ENCODE data around the gene TMEM234.
A peak's percentile ranks its signal among the peaks of the same experiment; 100 is the strongest.

The TMEM234 gene

GRCh38 chr1:32221581-32221979 is 573 bp downstream of the TMEM234 start:
- Histone ChIP-seq H3K4me3 (ENCODE audit: insufficient read depth, low read length, poor library complexity, severe bottlenecking) (peak overlapping the region; percentile 99), H3K4me2 (ENCODE audit: low read depth, low read length, poor library complexity, severe bottlenecking) (peak overlapping the region; percentile 98), H3K79me2 (ENCODE audit: insufficient read depth, low read length) (peaks cover 22% of the 10 kb centered on the region), H2AFZ (ENCODE audit: low read depth, low read length, severe bottlenecking) (peak overlapping the region; percentile 91), H4K20me1 (ENCODE audit: low read depth, low read length) (no peaks in the 10 kb centered on the region), H3K27me3 (ENCODE audit: low read length) (no peaks in the 10 kb centered on the region), H3K36me3 (ENCODE audit: low read length) (no peaks in the 10 kb centered on the region), H3F3A (ENCODE audit: insufficient read depth) (no peaks in the 10 kb centered on the region), H3K9ac (ENCODE audit: low read length) (peak overlapping the region; percentile 94), H3K27ac (ENCODE audit: low read depth, low read length) (no peak overlapping the region), H3K9me3 (ENCODE audit: insufficient read depth, low read length) (no peaks in the 10 kb centered on the region), H3K9me2 (replicated peaks; ENCODE audit: insufficient read depth, low read length) (no peaks in the 10 kb centered on the region)
- TF ChIP-seq EZH2phosphoT487 (conservative IDR thresholded peaks at IDR 0.05; ENCODE audit: low read length), result no peak
- no peak for TF ChIP-seq CTCF (IDR thresholded peaks at IDR 0.05; ENCODE audit: insufficient read depth, low read length, poor library complexity, severe bottlenecking)

GRCh38 chr1:32220746-32221580 is 1.2 kb downstream of the TMEM234 start:
- no peaks in the 10 kb centered on the region for H3K9me2 ChIP-seq (replicated peaks; ENCODE audit: insufficient read depth, low read length)
- H3K36me3 ChIP-seq (ENCODE audit: low read length), result no peaks in the 10 kb centered on the region
- no peak for TF ChIP-seq EZH2phosphoT487 (conservative IDR thresholded peaks at IDR 0.05; ENCODE audit: low read length)
- TF ChIP-seq CTCF (IDR thresholded peaks at IDR 0.05; ENCODE audit: insufficient read depth, low read length, poor library complexity, severe bottlenecking), result no peak
- H3K9ac ChIP-seq (ENCODE audit: low read length), result peak overlapping the region; percentile 94
- H2AFZ ChIP-seq (ENCODE audit: low read depth, low read length, severe bottlenecking), result no peak overlapping the region
- H3K27ac ChIP-seq (ENCODE audit: low read depth, low read length), result no peak overlapping the region
- H3K79me2 ChIP-seq (ENCODE audit: insufficient read depth, low read length), result peaks cover 22% of the 10 kb centered on the region
- H3K27me3 ChIP-seq (ENCODE audit: low read length), result no peaks in the 10 kb centered on the region
- no peaks in the 10 kb centered on the region for H4K20me1 ChIP-seq (ENCODE audit: low read depth, low read length)
- H3K4me2 ChIP-seq (ENCODE audit: low read depth, low read length, poor library complexity, severe bottlenecking), result peak overlapping the region; percentile 98
- peak overlapping the region; percentile 99 for H3K4me3 ChIP-seq (ENCODE audit: insufficient read depth, low read length, poor library complexity, severe bottlenecking)
- no peaks in the 10 kb centered on the region for H3F3A ChIP-seq (ENCODE audit: insufficient read depth)
- H3K9me3 ChIP-seq (ENCODE audit: insufficient read depth, low read length), result no peaks in the 10 kb centered on the region

- TF ChIP-seq EZH2phosphoT487 (conservative IDR thresholded peaks at IDR 0.05; ENCODE audit: low read length), result no peak
- TF ChIP-seq CTCF (IDR thresholded peaks at IDR 0.05; ENCODE audit: insufficient read depth, low read length, poor library complexity, severe bottlenecking), result no peak
- H3K9ac ChIP-seq (ENCODE audit: low read length), result no peak overlapping the region
- H4K20me1 ChIP-seq (ENCODE audit: low read depth, low read length), result no peaks in the 10 kb centered on the region
- H3F3A ChIP-seq (ENCODE audit: insufficient read depth), result no peaks in the 10 kb centered on the region
- no peaks in the 10 kb centered on the region for H3K9me3 ChIP-seq (ENCODE audit: insufficient read depth, low read length)
- peaks cover 18% of the 10 kb centered on the region for H3K79me2 ChIP-seq (ENCODE audit: insufficient read depth, low read length)
- H3K27ac ChIP-seq (ENCODE audit: low read depth, low read length), result no peak overlapping the region
- no peak overlapping the region for H2AFZ ChIP-seq (ENCODE audit: low read depth, low read length, severe bottlenecking)
- no peaks in the 10 kb centered on the region for H3K9me2 ChIP-seq (replicated peaks; ENCODE audit: insufficient read depth, low read length)
- no peaks in the 10 kb centered on the region for H3K27me3 ChIP-seq (ENCODE audit: low read length)
- H3K4me2 ChIP-seq (ENCODE audit: low read depth, low read length, poor library complexity, severe bottlenecking), result no peak overlapping the region
- H3K36me3 ChIP-seq (ENCODE audit: low read length), result no peaks in the 10 kb centered on the region
- H3K4me3 ChIP-seq (ENCODE audit: insufficient read depth, low read length, poor library complexity, severe bottlenecking), result no peak overlapping the region
Measured at GRCh38 chr1:32219022-32219421, 3.1 kb downstream of the TMEM234 start.

Measured in SU-DHL-6 (cell line).